Immature natural killer cell (primary cell): Measurements from ENCODE around the gene CYB561A3. TPM values are rescaled to one million over a fixed set of nuclear protein-coding genes. Genes with fewer than 3 reads are reported as not detected.
A peak's percentile ranks its signal among the peaks of the same experiment; 100 is the strongest.

Experiments used
- DNase-seq, 3 donors: peaks; one replicate each; pipeline ENCODE4 v3.0.0; 2022; ENCODE audit warnings: mixed read lengths in 1 of 3
- H3K27ac Mint-ChIP-seq, 6 donors: one replicate each; pipeline ENCODE4 v1.8.0; 2020; ENCODE audit warnings: mixed read lengths in 6 of 6, mild to moderate bottlenecking in 5 of 6, inconsistent platforms in 4 of 6, moderate library complexity in 3 of 6
- H3K27me3 Mint-ChIP-seq, 3 donors: one replicate each; pipeline ENCODE4 v1.8.0; 2020 to 2021; ENCODE audit warnings: low read depth in 3 of 3, mild to moderate bottlenecking in 3 of 3, mixed read lengths in 3 of 3, moderate library complexity in 3 of 3, inconsistent platforms in 1 of 3
- H3K36me3 Mint-ChIP-seq, 3 donors: one replicate each; pipeline ENCODE4 v1.8.0; 2020; ENCODE audit warnings: mixed read lengths in 3 of 3, inconsistent platforms in 2 of 3, mild to moderate bottlenecking in 2 of 3
- H3K4me1 Mint-ChIP-seq, 2 donors: one replicate each; pipeline ENCODE4 v1.8.0; 2020; ENCODE audit warnings: inconsistent platforms in 2 of 2, mild to moderate bottlenecking in 2 of 2, mixed read lengths in 2 of 2, moderate library complexity in 1 of 2
- H3K4me3 Mint-ChIP-seq, 5 donors: one replicate each; pipeline ENCODE4 v1.8.0; 2020; ENCODE audit warnings: mild to moderate bottlenecking in 5 of 5, mixed read lengths in 5 of 5, inconsistent platforms in 3 of 5, moderate library complexity in 3 of 5
- H3K9me3 Mint-ChIP-seq, 6 donors: one replicate each; pipeline ENCODE4 v1.8.0; 2020; ENCODE audit warnings: mild to moderate bottlenecking in 6 of 6, mixed read lengths in 6 of 6, inconsistent platforms in 4 of 6, moderate library complexity in 3 of 6
- polyA plus RNA-seq, 3 donors: library from polyadenylated mRNA; unstranded; fragments of 300-500 nt; fragmentation: Illumina TruSeq; gene quantifications; one replicate each; pipeline ENCODE4 v1.2.3, GENCODE V29; 2021

The CYB561A3 gene
- polyA plus RNA-seq, 3 donors from 2014 or later, result 63.8 to 128 (median 64.5) TPM

GRCh38 chr11:61380884-61381283 is 19.2 kb upstream of the CYB561A3 start:
- Mint-ChIP-seq H3K27ac (no peak overlapping the region), H3K36me3 (peaks cover 0 to 8% (median 7%) of the 10 kb centered on the region in 3 donors), H3K27me3 (no peaks in the 10 kb centered on the region), H3K9me3 (no peaks in the 10 kb centered on the region), H3K4me3 (no peak overlapping the region), H3K4me1 (peaks cover 3 to 7% of the 10 kb centered on the region in 2 donors)
- no peak for DNase-seq

GRCh38 chr11:61378713-61379313 is 17.1 kb upstream of the CYB561A3 start:
- no peak for DNase-seq
- Mint-ChIP-seq H3K27ac (no peak overlapping the region), H3K36me3 (peaks cover 0 to 8% (median 7%) of the 10 kb centered on the region in 3 donors), H3K4me1 (no peaks in the 10 kb centered on the region), H3K9me3 (no peaks in the 10 kb centered on the region), H3K27me3 (no peaks in the 10 kb centered on the region), H3K4me3 (no peak overlapping the region)

- Mint-ChIP-seq H3K36me3 (peaks cover 0 to 8% (median 7%) of the 10 kb centered on the region in 3 donors), H3K27ac (no peak overlapping the region), H3K9me3 (no peaks in the 10 kb centered on the region), H3K27me3 (no peaks in the 10 kb centered on the region), H3K4me1 (no peaks in the 10 kb centered on the region), H3K4me3 (no peak overlapping the region)
- DNase-seq, result no peak
Measured at GRCh38 chr11:61377461-61378160, 15.9 kb upstream of the CYB561A3 start.

- Mint-ChIP-seq H3K36me3 (peaks cover 4 to 8% (median 7%) of the 10 kb centered on the region in 3 donors), H3K4me1 (no peaks in the 10 kb centered on the region), H3K27ac (no peak overlapping the region), H3K4me3 (no peak overlapping the region), H3K27me3 (no peaks in the 10 kb centered on the region), H3K9me3 (no peaks in the 10 kb centered on the region)
- DNase-seq, result no peak
Measured at GRCh38 chr11:61375761-61376108, 14.1 kb upstream of the CYB561A3 start.

GRCh38 chr11:61372659-61373420 is 11.2 kb upstream of the CYB561A3 start:
- peaks cover 10 to 26% (median 16%) of the 10 kb centered on the region in 3 donors for H3K36me3 Mint-ChIP-seq
- DNase-seq, result no peak
- H3K27me3 Mint-ChIP-seq, result peaks cover 0 to 1% (median 0%) of the 10 kb centered on the region in 3 donors
- H3K4me3 Mint-ChIP-seq, result no peak overlapping the region
- peaks cover 0 to 1% of the 10 kb centered on the region in 2 donors for H3K4me1 Mint-ChIP-seq
- no peak overlapping the region for H3K27ac Mint-ChIP-seq
- no peaks in the 10 kb centered on the region for H3K9me3 Mint-ChIP-seq

GRCh38 chr11:61370349-61371005 is 8.8 kb upstream of the CYB561A3 start:
- peaks cover 0 to 1% (median 0%) of the 10 kb centered on the region in 3 donors for H3K27me3 Mint-ChIP-seq
- peaks cover 0 to 1% of the 10 kb centered on the region in 2 donors for H3K4me1 Mint-ChIP-seq
- no peak overlapping the region for H3K4me3 Mint-ChIP-seq
- DNase-seq, result no peak
- H3K36me3 Mint-ChIP-seq, result peaks cover 13 to 34% (median 17%) of the 10 kb centered on the region in 3 donors
- H3K27ac Mint-ChIP-seq, result peak overlapping the region in 1 of 6 donors; percentile 29
- H3K9me3 Mint-ChIP-seq, result no peaks in the 10 kb centered on the region

- DNase-seq, result no peak
- peaks cover 0 to 1% of the 10 kb centered on the region in 2 donors for H3K4me1 Mint-ChIP-seq
- H3K36me3 Mint-ChIP-seq, result peaks cover 13 to 34% (median 17%) of the 10 kb centered on the region in 3 donors
- no peaks in the 10 kb centered on the region for H3K9me3 Mint-ChIP-seq
- no peak overlapping the region for H3K27ac Mint-ChIP-seq
- peaks cover 0 to 1% (median 0%) of the 10 kb centered on the region in 3 donors for H3K27me3 Mint-ChIP-seq
- no peak overlapping the region for H3K4me3 Mint-ChIP-seq
Measured at GRCh38 chr11:61369372-61370348, 8.0 kb upstream of the CYB561A3 start.

GRCh38 chr11:61368646-61369045 is 7.0 kb upstream of the CYB561A3 start:
- Mint-ChIP-seq H3K36me3 (peaks cover 13 to 34% (median 17%) of the 10 kb centered on the region in 3 donors), H3K4me3 (no peak overlapping the region), H3K27ac (peak overlapping the region in 1 of 6 donors; percentile 27), H3K27me3 (peaks cover 0 to 1% (median 0%) of the 10 kb centered on the region in 3 donors), H3K9me3 (no peaks in the 10 kb centered on the region), H3K4me1 (peaks cover 5 to 6% of the 10 kb centered on the region in 2 donors)
- DNase-seq, result no peak

- Mint-ChIP-seq H3K27me3 (peaks cover 0 to 1% (median under 1%) of the 10 kb centered on the region in 3 donors), H3K4me1 (peaks cover 17 to 19% of the 10 kb centered on the region in 2 donors), H3K9me3 (no peaks in the 10 kb centered on the region), H3K27ac (no peak overlapping the region), H3K36me3 (peaks cover 13 to 34% (median 17%) of the 10 kb centered on the region in 3 donors), H3K4me3 (no peak overlapping the region)
- DNase-seq, result no peak
Measured at GRCh38 chr11:61367406-61367805, 5.7 kb upstream of the CYB561A3 start.

GRCh38 chr11:61364012-61364675 is 2.5 kb upstream of the CYB561A3 start:
- Mint-ChIP-seq H3K36me3 (peaks cover 10 to 25% (median 16%) of the 10 kb centered on the region in 3 donors), H3K27me3 (peaks cover 1 to 7% (median 4%) of the 10 kb centered on the region in 3 donors), H3K4me3 (peak overlapping the region; percentile 46 to 100 (median 99)), H3K4me1 (peaks cover 36 to 44% of the 10 kb centered on the region in 2 donors), H3K27ac (peak overlapping the region in 5 of 6 donors; percentile 26 to 100 (median 97)), H3K9me3 (no peaks in the 10 kb centered on the region)
- DNase-seq, result no peak

- Mint-ChIP-seq H3K36me3 (peaks cover 0 to 13% (median 5%) of the 10 kb centered on the region in 3 donors), H3K4me3 (peak overlapping the region; percentile 97 to 100 (median 99)), H3K27ac (peak overlapping the region; percentile 93 to 100 (median 100)), H3K9me3 (no peaks in the 10 kb centered on the region), H3K4me1 (peaks cover 39 to 44% of the 10 kb centered on the region in 2 donors), H3K27me3 (peaks cover 0 to 7% (median 4%) of the 10 kb centered on the region in 3 donors)
- DNase-seq, result no peak
Measured at GRCh38 chr11:61362542-61362875, 827 bp upstream of the CYB561A3 start.

- DNase-seq, result no peak
- Mint-ChIP-seq H3K27ac (peak overlapping the region; percentile 93 to 100 (median 100)), H3K9me3 (no peaks in the 10 kb centered on the region), H3K36me3 (peaks cover 0 to 4% (median 0%) of the 10 kb centered on the region in 3 donors), H3K27me3 (peaks cover 0 to 7% (median 4%) of the 10 kb centered on the region in 3 donors), H3K4me1 (peaks cover 39 to 44% of the 10 kb centered on the region in 2 donors), H3K4me3 (peak overlapping the region; percentile 97 to 100 (median 99))
Measured at GRCh38 chr11:61361237-61361740, 393 bp downstream of the CYB561A3 start.
